ENCODE data around the gene SNX6. TPM values are rescaled to one million over a fixed set of nuclear protein-coding genes. Genes with fewer than 3 reads are reported as not detected.
"Not testable (repeated sequence)": the region's sequence is repeated elsewhere in the genome, so short reads cannot be mapped to it uniquely, and the experiment has no call there.

SNX6 gene
- polyA plus RNA-seq, 1 experiment, result 178 TPM

DNA sequence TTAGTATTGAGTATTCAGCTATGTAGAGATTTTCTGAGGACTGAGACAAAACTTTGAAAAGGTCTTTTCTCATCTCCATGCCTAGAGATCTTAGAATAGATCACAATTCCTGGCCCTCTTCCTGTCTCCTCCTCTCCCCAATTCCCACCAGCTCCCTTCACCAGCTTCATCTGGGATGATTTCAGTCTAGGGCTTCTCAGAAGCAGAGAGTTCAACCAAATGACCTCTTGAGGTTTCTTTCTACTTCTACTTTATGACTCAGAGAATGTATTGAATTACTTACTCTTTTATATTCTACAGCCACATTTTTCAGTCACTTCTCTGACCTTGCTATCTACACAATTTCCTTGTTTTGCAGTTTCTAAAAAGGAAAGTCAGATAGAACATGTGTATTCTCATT lies 19.4 kb upstream of the SNX6 start:
- Histone ChIP-seq H3K9me3 (ENCODE audit: control insufficient read depth, insufficient read depth, low read length) (peaks cover 7% of the 10 kb centered on the region), H3K4me3 (ENCODE audit: low read depth, low read length) (no peak overlapping the region), H3K27ac (ENCODE audit: low read depth, low read length) (peak overlapping the region; percentile 98), H3K27me3 (ENCODE audit: control insufficient read depth, insufficient read depth, low read length) (no peaks in the 10 kb centered on the region)
- ChIA-PET POLR2A (interaction anchor here (0.6 to 0.7 kb wide), 2 partner anchors 81 to 327 kb away, joined by 4 read pairs; no protein-coding TSS in a partner anchor), CTCF (interaction anchor here (0.7 kb wide), 1 partner anchor 73 kb away, joined by 4 read pairs; no protein-coding TSS in a partner anchor)
- TF ChIP-seq, protein P1, sequence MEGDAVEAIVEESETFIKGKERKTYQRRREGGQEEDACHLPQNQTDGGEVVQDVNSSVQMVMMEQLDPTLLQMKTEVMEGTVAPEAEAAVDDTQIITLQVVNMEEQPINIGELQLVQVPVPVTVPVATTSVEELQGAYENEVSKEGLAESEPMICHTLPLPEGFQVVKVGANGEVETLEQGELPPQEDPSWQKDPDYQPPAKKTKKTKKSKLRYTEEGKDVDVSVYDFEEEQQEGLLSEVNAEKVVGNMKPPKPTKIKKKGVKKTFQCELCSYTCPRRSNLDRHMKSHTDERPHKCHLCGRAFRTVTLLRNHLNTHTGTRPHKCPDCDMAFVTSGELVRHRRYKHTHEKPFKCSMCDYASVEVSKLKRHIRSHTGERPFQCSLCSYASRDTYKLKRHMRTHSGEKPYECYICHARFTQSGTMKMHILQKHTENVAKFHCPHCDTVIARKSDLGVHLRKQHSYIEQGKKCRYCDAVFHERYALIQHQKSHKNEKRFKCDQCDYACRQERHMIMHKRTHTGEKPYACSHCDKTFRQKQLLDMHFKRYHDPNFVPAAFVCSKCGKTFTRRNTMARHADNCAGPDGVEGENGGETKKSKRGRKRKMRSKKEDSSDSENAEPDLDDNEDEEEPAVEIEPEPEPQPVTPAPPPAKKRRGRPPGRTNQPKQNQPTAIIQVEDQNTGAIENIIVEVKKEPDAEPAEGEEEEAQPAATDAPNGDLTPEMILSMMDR (IDR thresholded peaks at IDR 0.05; ENCODE audit: low read depth, low read length), result no peak
- DNase-seq (ENCODE audit: low read depth, low spot score), result peak; percentile 81

DNA sequence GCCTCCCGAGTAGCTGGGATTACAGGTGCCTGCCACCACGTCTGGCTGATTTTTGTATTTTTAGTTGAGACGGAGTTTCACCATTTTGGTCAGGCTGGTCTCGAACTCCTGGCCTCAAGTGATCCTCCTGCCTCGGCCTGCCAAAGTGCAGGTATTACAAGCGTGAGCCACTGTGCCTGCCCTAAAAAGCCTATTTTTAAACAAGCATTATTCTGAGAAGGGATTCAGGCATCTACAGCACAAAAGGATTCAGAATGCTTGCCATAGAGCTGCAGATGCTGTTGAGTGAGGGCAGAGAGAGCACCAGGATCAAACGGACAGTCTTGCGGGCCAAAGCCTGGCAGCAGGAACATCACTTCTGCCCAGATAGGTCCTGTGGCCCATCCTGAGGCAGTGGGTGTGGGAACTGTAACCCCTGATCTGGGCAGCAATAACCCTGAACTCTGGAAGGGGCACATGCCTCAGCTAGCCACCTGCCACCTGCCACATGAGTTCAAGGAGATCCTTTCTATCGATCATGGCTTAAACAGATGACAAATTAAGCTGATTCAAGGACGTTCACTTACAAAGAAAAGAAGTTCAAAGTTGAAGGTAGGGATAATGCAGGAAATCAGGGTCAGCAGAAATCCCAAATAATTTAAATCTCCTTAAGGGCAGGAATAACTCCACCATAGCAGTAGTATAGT lies 16.8 kb upstream of the SNX6 start:
- H3K27ac ChIP-seq (ENCODE audit: low read depth, low read length), result no peak overlapping the region
- ChIA-PET POLR2A (no interaction called here), CTCF (no interaction called here)
- H3K27me3 ChIP-seq (ENCODE audit: control insufficient read depth, insufficient read depth, low read length), result no peaks in the 10 kb centered on the region
- peaks cover 5% of the 10 kb centered on the region for H3K9me3 ChIP-seq (ENCODE audit: control insufficient read depth, insufficient read depth, low read length)
- no peak for DNase-seq (ENCODE audit: low read depth, low spot score)
- TF ChIP-seq, protein P1 (IDR thresholded peaks at IDR 0.05; ENCODE audit: low read depth, low read length), result no peak
- no peak overlapping the region for H3K4me3 ChIP-seq (ENCODE audit: low read depth, low read length)

DNA sequence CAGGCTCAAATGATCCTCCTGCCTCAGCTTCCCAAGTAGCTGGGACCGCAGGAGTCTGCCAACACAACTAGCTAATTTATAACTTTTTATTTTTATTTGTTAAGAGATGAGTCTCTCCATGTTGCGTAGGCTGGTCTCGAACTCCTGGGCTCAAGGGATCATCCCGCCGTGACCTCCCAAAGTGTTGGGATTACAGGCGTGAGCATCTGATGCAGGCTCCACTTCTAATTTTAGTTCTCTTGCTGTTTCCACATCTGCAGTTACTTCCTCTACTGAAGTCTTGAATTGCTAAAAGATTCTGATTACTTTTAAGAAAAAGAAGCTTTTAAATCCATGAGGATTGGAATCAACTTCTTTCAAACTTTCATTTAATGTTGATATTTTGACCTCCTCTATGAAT lies 13.4 kb upstream of the SNX6 start:
- Histone ChIP-seq H3K27me3 (ENCODE audit: control insufficient read depth, insufficient read depth, low read length) (no peaks in the 10 kb centered on the region), H3K4me3 (ENCODE audit: low read depth, low read length) (no peak overlapping the region), H3K9me3 (ENCODE audit: control insufficient read depth, insufficient read depth, low read length) (peaks cover 3% of the 10 kb centered on the region; the same call in 1 of the 2 replicates), H3K27ac (ENCODE audit: low read depth, low read length) (no peak overlapping the region)
- CTCF ChIA-PET, result interaction anchor here (0.6 kb wide), 2 partner anchors 30 to 418 kb away, joined by 3 read pairs; no protein-coding TSS in a partner anchor
- TF ChIP-seq, protein P1 (IDR thresholded peaks at IDR 0.05; ENCODE audit: low read depth, low read length), result no peak
- no peak for DNase-seq (ENCODE audit: low read depth, low spot score)
- POLR2A ChIA-PET, result interaction anchor here (0.7 kb wide), 1 partner anchor 7 kb away, joined by 3 read pairs; no protein-coding TSS in a partner anchor

DNA sequence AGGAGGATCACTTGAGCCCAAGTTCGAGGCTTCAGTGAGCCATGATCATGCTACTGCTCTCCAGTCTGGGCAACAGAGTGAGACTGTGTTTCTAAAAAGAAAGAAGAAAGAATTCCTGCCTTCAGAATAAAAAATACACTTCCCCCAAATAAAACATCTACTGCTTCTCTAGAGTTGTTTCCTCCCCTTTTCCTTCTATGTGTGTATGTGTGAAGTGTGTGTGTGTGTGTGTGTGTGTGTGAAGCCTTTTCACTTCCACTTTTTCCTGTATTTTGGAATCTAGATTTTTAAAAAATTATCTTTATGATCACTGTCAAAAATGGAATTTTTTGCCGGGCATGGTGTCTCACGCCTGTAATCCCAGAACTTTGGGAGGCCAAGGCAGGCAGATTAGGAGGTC lies 12.6 kb upstream of the SNX6 start:
- H3K27me3 ChIP-seq (ENCODE audit: control insufficient read depth, insufficient read depth, low read length), result no peaks in the 10 kb centered on the region
- TF ChIP-seq, protein P1 (IDR thresholded peaks at IDR 0.05; ENCODE audit: low read depth, low read length), result no peak
- no peak overlapping the region for H3K4me3 ChIP-seq (ENCODE audit: low read depth, low read length)
- CTCF ChIA-PET, result no interaction called here
- 0 out of 2 replicates have a peak, but pooled peaks cover 3% of the 10 kb centered on the region for H3K9me3 ChIP-seq (ENCODE audit: control insufficient read depth, insufficient read depth, low read length)
- POLR2A ChIA-PET, result interaction anchor here (0.6 to 0.7 kb wide), 2 partner anchors 8 to 43 kb away, joined by 3 read pairs; no protein-coding TSS in a partner anchor
- no peak for DNase-seq (ENCODE audit: low read depth, low spot score)
- no peak overlapping the region for H3K27ac ChIP-seq (ENCODE audit: low read depth, low read length)

DNA sequence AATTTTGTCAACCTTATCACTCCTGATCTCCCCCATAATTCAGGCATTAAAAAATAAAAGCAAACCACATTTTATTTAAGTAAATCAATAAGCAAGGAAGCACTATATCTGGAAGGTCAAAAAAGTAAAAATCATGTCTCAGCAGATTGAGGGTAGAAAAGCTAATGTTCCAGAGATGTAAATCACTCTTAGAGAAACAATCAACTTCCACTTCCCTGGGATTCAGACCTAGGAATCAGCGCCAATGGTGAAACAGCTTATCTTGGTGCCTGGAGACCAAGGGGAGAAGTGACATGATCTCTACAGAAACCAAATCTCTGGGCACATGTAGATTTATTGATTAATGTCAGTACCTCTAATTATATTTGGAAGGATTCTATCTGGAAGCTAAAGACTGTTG lies 10.9 kb upstream of the SNX6 start:
- 0 out of 2 replicates have a peak, but pooled peaks cover 3% of the 10 kb centered on the region for H3K9me3 ChIP-seq (ENCODE audit: control insufficient read depth, insufficient read depth, low read length)
- TF ChIP-seq, protein P1 (IDR thresholded peaks at IDR 0.05; ENCODE audit: low read depth, low read length), result no peak
- CTCF ChIA-PET, result interaction anchor here (0.6 kb wide), 1 partner anchor 31 kb away, joined by 3 read pairs; no protein-coding TSS in a partner anchor
- no peak overlapping the region for H3K27ac ChIP-seq (ENCODE audit: low read depth, low read length)
- H3K4me3 ChIP-seq (ENCODE audit: low read depth, low read length), result no peak overlapping the region
- POLR2A ChIA-PET, result no interaction called here
- no peak for DNase-seq (ENCODE audit: low read depth, low spot score)
- no peaks in the 10 kb centered on the region for H3K27me3 ChIP-seq (ENCODE audit: control insufficient read depth, insufficient read depth, low read length)

DNA sequence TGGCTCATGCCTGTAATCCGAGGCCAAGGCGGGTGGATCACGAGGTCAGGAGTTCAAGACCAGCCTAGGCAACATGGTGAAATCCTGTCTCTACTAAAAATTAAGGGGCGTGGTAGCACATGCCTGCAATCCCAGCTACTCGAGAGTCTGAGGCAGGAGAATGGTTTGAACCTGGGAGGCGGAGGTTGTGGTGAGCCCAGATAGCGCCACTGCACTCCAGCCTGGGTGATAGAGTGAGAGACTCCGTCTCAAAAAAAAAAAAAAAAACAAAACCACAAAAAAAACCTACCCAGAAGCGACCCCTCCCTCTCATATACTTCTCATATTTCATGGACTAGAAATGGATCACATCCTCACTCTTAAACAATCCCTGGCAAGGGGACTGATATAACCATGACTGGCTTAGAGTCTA lies 4.4 kb upstream of the SNX6 start:
- CTCF ChIA-PET; H3K9me3 ChIP-seq (ENCODE audit: control insufficient read depth, insufficient read depth, low read length); H3K4me3 ChIP-seq (ENCODE audit: low read depth, low read length); DNase-seq (ENCODE audit: low read depth, low spot score); H3K27me3 ChIP-seq (ENCODE audit: control insufficient read depth, insufficient read depth, low read length); H3K27ac ChIP-seq (ENCODE audit: low read depth, low read length): not testable (repeated sequence)
- POLR2A ChIA-PET, result interaction anchor here (0.5 to 1.1 kb wide), 2 partner anchors 16 to 770 kb away, joined by 3 to 6 read pairs; no protein-coding TSS in a partner anchor

Data from AG04450 (cell line).